Activated T-helper 9 cell treated with anti-CD3 and anti-CD28 coated beads, Interleukin-2, amount 50 U/mL, for 16 hours (primary cell): ENCODE data around the gene PAK1.

Source experiments
- DNase-seq: peaks from one replicate; pipeline ENCODE4 v3.0.0-alpha.2; 2020; ENCODE audit warnings: low read depth

Gene PAK1

GRCh38 chr11:77436506-77436905 lies 37.4 kb downstream of the PAK1 start:
- no peak for DNase-seq

- DNase-seq, result no peak
Measured at GRCh38 chr11:77435972-77436371, 37.9 kb downstream of the PAK1 start.

- no peak for DNase-seq
Measured at GRCh38 chr11:77431813-77432212, 42.1 kb downstream of the PAK1 start.

GRCh38 chr11:77428598-77428997 lies 45.3 kb downstream of the PAK1 start:
- no peak for DNase-seq

GRCh38 chr11:77425346-77425745 lies 48.5 kb downstream of the PAK1 start:
- DNase-seq, result no peak

GRCh38 chr11:77424644-77425043 lies 49.2 kb downstream of the PAK1 start:
- DNase-seq, result no peak

- DNase-seq, result no peak
Measured at GRCh38 chr11:77423624-77424023, 50.3 kb downstream of the PAK1 start.

- no peak for DNase-seq
Measured at GRCh38 chr11:77422687-77423086, 51.2 kb downstream of the PAK1 start.

GRCh38 chr11:77421041-77421723 lies 52.7 kb downstream of the PAK1 start:
- DNase-seq, result no peak

- DNase-seq, result no peak
Measured at GRCh38 chr11:77418971-77419597, 54.8 kb downstream of the PAK1 start.

GRCh38 chr11:77418155-77418970 lies 55.5 kb downstream of the PAK1 start:
- DNase-seq, result no peak

GRCh38 chr11:77416357-77416756 lies 57.5 kb downstream of the PAK1 start:
- DNase-seq, result no peak

GRCh38 chr11:77413850-77414460 lies 59.9 kb downstream of the PAK1 start:
- no peak for DNase-seq

GRCh38 chr11:77412814-77413213 lies 61.1 kb downstream of the PAK1 start:
- DNase-seq, result no peak

GRCh38 chr11:77411717-77412441 lies 62.0 kb downstream of the PAK1 start:
- DNase-seq, result peak; percentile 59

GRCh38 chr11:77411137-77411707 lies 62.7 kb downstream of the PAK1 start:
- DNase-seq, result peak; percentile 0

- no peak for DNase-seq
Measured at GRCh38 chr11:77410076-77410827, 63.6 kb downstream of the PAK1 start.

GRCh38 chr11:77409046-77409445 lies 64.8 kb downstream of the PAK1 start:
- no peak for DNase-seq

- no peak for DNase-seq
Measured at GRCh38 chr11:77407613-77408012, 66.3 kb downstream of the PAK1 start.

- DNase-seq, result no peak
Measured at GRCh38 chr11:77406396-77406795, 67.5 kb downstream of the PAK1 start.

GRCh38 chr11:77403211-77403610 lies 70.7 kb downstream of the PAK1 start:
- no peak for DNase-seq
